ENCODE data around the gene ELF3. TPM values are rescaled to one million over a fixed set of nuclear protein-coding genes. Genes with fewer than 3 reads are reported as not detected.

Gene ELF3
- total and polyA plus RNA-seq, 2 of the 4 experiments (the other 2 are of a cell fraction) = under 0.01 to 0.38 TPM

GRCh38 chr1:201968202-201968925 is 42.0 kb upstream of the ELF3 start (continued):
- TF ChIP-seq CEBPB (IDR thresholded peaks at IDR 0.05; ENCODE audit: low read depth, low read length) = no peak

DNA sequence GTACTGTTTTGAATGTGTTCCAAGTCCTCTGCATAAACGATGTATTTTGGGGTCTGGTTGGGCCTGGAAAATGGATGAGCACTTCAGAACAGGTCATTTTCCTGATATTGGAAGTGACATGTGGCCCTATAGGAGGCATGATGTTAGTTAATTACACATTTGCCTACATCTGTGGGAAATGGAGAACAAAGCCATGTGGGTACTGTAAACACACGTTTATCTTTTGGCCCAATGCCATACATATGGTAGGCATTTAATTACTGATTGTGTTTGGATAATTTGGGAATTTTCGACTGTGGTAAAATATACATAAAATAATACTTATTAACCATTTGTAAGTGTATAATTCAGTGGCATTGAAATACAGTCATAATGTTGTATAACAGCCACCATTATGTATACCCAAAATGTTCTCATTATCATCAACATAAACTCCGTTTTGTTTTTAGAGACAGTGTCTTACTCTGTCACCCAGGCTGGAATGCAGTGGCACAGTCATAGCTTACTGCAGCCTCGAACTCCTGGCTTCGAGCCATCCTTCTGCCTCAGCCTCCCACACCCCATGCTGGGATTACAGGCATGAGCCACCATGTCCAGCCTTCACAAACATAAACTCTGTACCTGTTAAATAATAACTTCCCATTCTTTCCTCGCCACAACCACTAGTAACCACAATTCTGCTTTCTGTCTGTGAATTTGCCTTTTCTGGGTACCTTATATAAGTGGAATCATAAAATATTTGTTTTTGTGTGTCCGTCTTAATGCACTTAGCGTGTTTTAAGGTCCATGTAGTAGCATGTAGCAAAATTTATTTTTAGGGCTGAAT is 39.8 kb upstream of the ELF3 start:
- CTCF ChIA-PET = interaction anchor here (2.7 kb wide), 1 partner anchor 75 kb away, joined by 12 read pairs; no protein-coding TSS in a partner anchor
- intact Hi-C loops (cut with micrococcal nuclease) = loop anchor here (10.0 kb wide), 1 partner anchor 436 kb away; the partner anchor contains the start of gene NAV1

More for the DNA sequence above, 39.8 kb upstream of the ELF3 start:
- H3K4me1 ChIP-seq (ENCODE audit: control insufficient read depth, insufficient read depth, low read length) = no peaks in the 10 kb centered on the region; the same call in 1 of the 2 replicates
- H3K36me3 ChIP-seq (ENCODE audit: control insufficient read depth, insufficient read depth, low read length) = peaks cover 29% of the 10 kb centered on the region
- POLR2A ChIA-PET (ENCODE audit: unreplicated experiment) = no interaction called here
- no peak overlapping the region for H4K8ac ChIP-seq (ENCODE audit: low read depth in 2 of 2, low read length in 2 of 2)
- H3K14ac ChIP-seq (replicated peaks; ENCODE audit: low read depth, low read length) = no peak overlapping the region
- H2BK20ac ChIP-seq (ENCODE audit: low read depth, low read length) = no peak overlapping the region
- H2AFZ ChIP-seq (replicated peaks; ENCODE audit: low read length, poor library complexity) = no peak overlapping the region
- TF ChIP-seq MXI1 (IDR thresholded peaks at IDR 0.05; ENCODE audit: borderline replicate concordance, low read depth, low read length) (no peak), RAD21 (IDR thresholded peaks at IDR 0.05; ENCODE audit: low read length) (no peak), MAZ (IDR thresholded peaks at IDR 0.05; ENCODE audit: borderline replicate concordance, low read depth, low read length) (no peak), CEBPB (IDR thresholded peaks at IDR 0.05; ENCODE audit: low read depth, low read length) (no peak), NFE2L2 (IDR thresholded peaks at IDR 0.05; ENCODE audit: low read depth, low read length) (no peak)
- ATAC-seq (ENCODE audit: low read depth) (peak; percentile 56; the same call in 1 of the 2 replicates), DNase-seq (peak; percentile 58)
- dilution Hi-C loops (cut with HindIII; ENCODE audit: low sequenced_read_pairs, unreplicated experiment) = no loop called here
- 11% methylated on average over 3 of the region's 9 CpGs; no CpG with 5 or more reads in 1 of the 2 experiments for WGBS, 2 experiments (ENCODE audit: extremely low coverage in 2 of 2, insufficient read length in 1 of 2)
- H3K4me3 ChIP-seq (ENCODE audit: insufficient read depth, low read depth, low read length) = no peak overlapping the region
- H3K18ac ChIP-seq (ENCODE audit: low read depth, low read length) = no peak overlapping the region
- no peak overlapping the region for H3K4me2 ChIP-seq (ENCODE audit: low read depth, low read length)
- no peaks in the 10 kb centered on the region for H3K9me3 ChIP-seq (ENCODE audit: control insufficient read depth, insufficient read depth, low read length)
- no peaks in the 10 kb centered on the region for H3K27me3 ChIP-seq (ENCODE audit: control insufficient read depth, insufficient read depth, low read length)
- peaks cover 11 to 14% of the 10 kb centered on the region in 2 experiments for H3K79me1 ChIP-seq (ENCODE audit: low read depth in 1 of 2, low read length in 2 of 2)
- H4K91ac ChIP-seq (ENCODE audit: insufficient read depth, low read depth, low read length) = no peak overlapping the region
- no peak overlapping the region for H3K23ac ChIP-seq (ENCODE audit: low read depth, low read length)
- H2BK5ac ChIP-seq (ENCODE audit: low read depth, low read length, poor library complexity, severe bottlenecking) = no peak overlapping the region
- no peak overlapping the region for H2AK9ac ChIP-seq (replicated peaks; ENCODE audit: low read depth, low read length, poor library complexity)
- H3K56ac ChIP-seq (ENCODE audit: extremely low read depth, insufficient read depth, low read length) = no peak overlapping the region
- H3K4ac ChIP-seq (ENCODE audit: low read depth, low read length) = no peak overlapping the region
- no peak overlapping the region for H4K5ac ChIP-seq (ENCODE audit: low read depth, low read length)
- in situ Hi-C loops (cut with MboI; ENCODE audit: low sequenced_read_pairs) = loop anchor here (25.0 kb wide), 1 partner anchor 433 kb away; the partner anchor contains the start of gene NAV1
- H4K20me1 ChIP-seq (ENCODE audit: insufficient read depth, low read length) = 0 out of 2 replicates have a peak, but pooled peaks cover 3% of the 10 kb centered on the region
- H2BK120ac ChIP-seq (ENCODE audit: low read depth, low read length) = no peak overlapping the region
- H2AK5ac ChIP-seq (ENCODE audit: low read depth, low read length) = no peak overlapping the region
- no TSS peak for BruUV-seq (replicated peaks)
- no peak overlapping the region for H3K27ac ChIP-seq (ENCODE audit: insufficient read depth, low read length)
- no peak overlapping the region for H2BK15ac ChIP-seq (ENCODE audit: low read depth, low read length)
- peak overlapping the region; percentile 6; the same call in 1 of the 2 replicates for H3K9ac ChIP-seq (ENCODE audit: low read depth, low read length)
- no peaks in the 10 kb centered on the region for H3K9me1 ChIP-seq (ENCODE audit: insufficient read depth, low read length)
